Keratinocyte (primary cell): ENCODE results near the gene ABCG1. TPM values are rescaled to one million over a fixed set of nuclear protein-coding genes. Genes with fewer than 3 reads are reported as not detected.

ENCODE experiments used
- DNase-seq: peaks from one replicate; pipeline ENCODE4 v3.0.0-alpha.2; 2011; ENCODE audit warnings: low read depth, missing footprints, low spot score
- FAIRE-seq: peaks from 2 replicates; lab custom pipeline; 2011; peaks lifted over from hg19 to GRCh38; lab: Jason Lieb, UNC
- H2AFZ ChIP-seq: 2 replicates; pipeline ENCODE4 v1.6.0; 2012; ENCODE audit warnings: low read length, control low read depth, inconsistent platforms; ENCODE audit not compliant: control insufficient read depth
- H3K27ac ChIP-seq: 2 replicates; pipeline ENCODE4 v1.5.1; 2011; ENCODE audit warnings: low read length; ENCODE audit not compliant: control insufficient read depth, insufficient read depth
- H3K27me3 ChIP-seq: 3 replicates; pipeline ENCODE4 v1.6.0; 2011; ENCODE audit warnings: low read length; ENCODE audit not compliant: control insufficient read depth, insufficient read depth; ENCODE audit errors: extremely low read depth
- H3K36me3 ChIP-seq, 2 experiments: 2 replicates in 1 of 2; 3 replicates in 1 of 2; pipeline ENCODE4 v1.5.1; 2011; ENCODE audit warnings: low read length in 2 of 2, mild to moderate bottlenecking in 1 of 2; ENCODE audit not compliant: control insufficient read depth in 2 of 2, insufficient read depth in 2 of 2; ENCODE audit errors: extremely low read depth in 1 of 2
- H3K4me1 ChIP-seq: 3 replicates; pipeline ENCODE4 v1.5.1; 2011; ENCODE audit warnings: low read length; ENCODE audit not compliant: control insufficient read depth, insufficient read depth; ENCODE audit errors: extremely low read depth
- H3K4me2 ChIP-seq: 3 replicates; pipeline ENCODE4 v1.6.0; 2011; ENCODE audit warnings: low read depth, low read length; ENCODE audit not compliant: control insufficient read depth, insufficient read depth; ENCODE audit errors: extremely low read depth
- H3K4me3 ChIP-seq, 3 experiments: fragments of 200-600 bp in 1 of 3; sonication (generic) in 1 of 3; 2 replicates in 2 of 3; 3 replicates in 1 of 3; pipeline ENCODE4 v1.5.1; 2011 to 2016; ENCODE audit warnings: low read length in 3 of 3, mild to moderate bottlenecking in 3 of 3, control low read depth in 2 of 3, inconsistent platforms in 1 of 3, low read depth in 1 of 3, mixed read lengths in 1 of 3, mixed run types in 1 of 3, moderate library complexity in 1 of 3; ENCODE audit not compliant: control insufficient read depth in 2 of 3, insufficient read depth in 2 of 3; ENCODE audit errors: extremely low read depth in 1 of 3
- H3K79me2 ChIP-seq: 2 replicates; pipeline ENCODE4 v1.6.0; 2012; ENCODE audit warnings: low read length; ENCODE audit not compliant: control insufficient read depth, insufficient read depth
- H3K9ac ChIP-seq: 3 replicates; pipeline ENCODE4 v1.6.0; 2011; ENCODE audit warnings: low read length; ENCODE audit not compliant: control insufficient read depth, insufficient read depth; ENCODE audit errors: extremely low read depth
- H3K9me1 ChIP-seq: 3 replicates; pipeline ENCODE4 v1.6.0; 2011; ENCODE audit warnings: low read length; ENCODE audit not compliant: control insufficient read depth, insufficient read depth; ENCODE audit errors: extremely low read depth
- H3K9me3 ChIP-seq: 2 replicates; pipeline ENCODE4 v1.5.1; 2012; ENCODE audit warnings: low read depth, low read length; ENCODE audit not compliant: control insufficient read depth
- H4K20me1 ChIP-seq: 3 replicates; pipeline ENCODE4 v1.6.0; 2011; ENCODE audit warnings: low read length; ENCODE audit not compliant: control insufficient read depth, insufficient read depth; ENCODE audit errors: extremely low read depth
- CTCF ChIP-seq, 3 experiments: IDR thresholded peaks in 1 of 3; conservative IDR thresholded peaks in 1 of 3; optimal IDR thresholded peaks in 1 of 3; 2 replicates in 2 of 3; 3 replicates in 1 of 3; pipeline versions ENCODE3 to v1.5.1; 2011; ENCODE audit warnings: low read length in 3 of 3, mild to moderate bottlenecking in 3 of 3, moderate library complexity in 2 of 3, control low read depth in 1 of 3, inconsistent platforms in 1 of 3; ENCODE audit not compliant: insufficient read depth in 2 of 3; ENCODE audit errors: extremely low read depth in 1 of 3
- EZH2 ChIP-seq: IDR thresholded peaks from one replicate; pipeline ENCODE4 v1.6.1; 2012; ENCODE audit warnings: inconsistent platforms, mild to moderate bottlenecking, low read length, moderate library complexity
- dilution Hi-C: fragments of 300-500 bp; cut with MboI; formaldehyde crosslinking; loops from one replicate; pipeline ENCODE4 v1.7.0; 2020; ENCODE audit warnings: low sequenced_read_pairs; ENCODE audit not compliant: extremely low pct_ligation_motif_present
- polyA plus RNA-seq, 5 experiments: library from polyadenylated mRNA; depleted of rRNA in 3 of 5; stranded (reverse) in 3 of 5; stranded (forward) in 1 of 5; unstranded in 1 of 5; fragments of >200 nt; gene quantifications; 1 replicate in 1 of 5; 2 replicates in 3 of 5; 3 replicates in 1 of 5; pipeline versions ENCODE4 v1.2.1 to v1.2.3, GENCODE V29; 2011 to 2012; ENCODE audit warnings: missing spikeins in 2 of 5, low read depth in 1 of 5, low replicate concordance in 1 of 5

The ABCG1 gene
- polyA plus RNA-seq, 1 donor (not counting 4 experiments of a cell fraction or from before 2014, with no cell fraction given) = 3.3 TPM

GRCh38 chr21:42247716-42248115 lies 28.8 kb downstream of the ABCG1 start:
- no peak overlapping the region for H3K27ac ChIP-seq
- dilution Hi-C loops = no loop called here
- no peaks in the 10 kb centered on the region for H3K9me3 ChIP-seq
- DNase-seq = no peak
- no peaks in the 10 kb centered on the region for H3K4me1 ChIP-seq
- no peak overlapping the region for H2AFZ ChIP-seq
- no peak overlapping the region for H3K4me3 ChIP-seq
- H3K9me1 ChIP-seq = no peaks in the 10 kb centered on the region
- no peaks in the 10 kb centered on the region for H3K79me2 ChIP-seq
- no peak overlapping the region for H3K9ac ChIP-seq
- no peak overlapping the region for H3K4me2 ChIP-seq
- no peaks in the 10 kb centered on the region for H3K36me3 ChIP-seq
- TF ChIP-seq CTCF (optimal IDR thresholded peaks at IDR 0.05 in 1 of 3, IDR thresholded peaks at IDR 0.05 in 1 of 3, conservative IDR thresholded peaks at IDR 0.05 in 1 of 3; ENCODE audit: extremely low read depth in 1 of 3, insufficient read depth in 2 of 3, low read length in 3 of 3) (no peak), EZH2 (no peak)
- H4K20me1 ChIP-seq = no peaks in the 10 kb centered on the region
- no peak for FAIRE-seq
- H3K27me3 ChIP-seq = peaks cover 20% of the 10 kb centered on the region

GRCh38 chr21:42248241-42248640 lies 29.3 kb downstream of the ABCG1 start:
- Histone ChIP-seq H2AFZ (no peak overlapping the region), H3K9me3 (no peaks in the 10 kb centered on the region), H3K9me1 (no peaks in the 10 kb centered on the region), H3K27ac (no peak overlapping the region), H3K79me2 (no peaks in the 10 kb centered on the region), H3K27me3 (peaks cover 25% of the 10 kb centered on the region), H3K36me3 (no peaks in the 10 kb centered on the region), H3K4me1 (no peaks in the 10 kb centered on the region), H3K4me2 (no peak overlapping the region), H3K4me3 (no peak overlapping the region), H3K9ac (no peak overlapping the region), H4K20me1 (no peaks in the 10 kb centered on the region)
- DNase-seq (no peak), FAIRE-seq (no peak)
- TF ChIP-seq CTCF (optimal IDR thresholded peaks at IDR 0.05 in 1 of 3, IDR thresholded peaks at IDR 0.05 in 1 of 3, conservative IDR thresholded peaks at IDR 0.05 in 1 of 3; ENCODE audit: extremely low read depth in 1 of 3, insufficient read depth in 2 of 3, low read length in 3 of 3) = no peak
- no peak for TF ChIP-seq EZH2
- dilution Hi-C loops = no loop called here
